Ishikawa (cell line): Measurements from ENCODE around the gene KCNN3.

Source experiments
- CEBPB ChIP-seq: IDR thresholded peaks from 2 replicates; pipeline ENCODE4 v1.6.1; 2012
- CREB1 ChIP-seq: IDR thresholded peaks from 2 replicates; pipeline ENCODE4 v1.6.1; 2012; ENCODE audit warnings: low read depth
- EGR1 ChIP-seq: IDR thresholded peaks from 2 replicates; pipeline ENCODE4 v1.6.1; 2012
- MAX ChIP-seq: IDR thresholded peaks from 2 replicates; pipeline ENCODE4 v1.6.1; 2012
- REST ChIP-seq: IDR thresholded peaks from 2 replicates; pipeline ENCODE4 v1.6.1; 2012; ENCODE audit warnings: low read depth, mild to moderate bottlenecking
- TAF1 ChIP-seq: IDR thresholded peaks from 2 replicates; pipeline ENCODE4 v1.6.1; 2012; ENCODE audit warnings: low read depth, mild to moderate bottlenecking
- YY1 ChIP-seq: IDR thresholded peaks from 2 replicates; pipeline ENCODE4 v1.6.1; 2012; ENCODE audit warnings: low read depth

DNA sequence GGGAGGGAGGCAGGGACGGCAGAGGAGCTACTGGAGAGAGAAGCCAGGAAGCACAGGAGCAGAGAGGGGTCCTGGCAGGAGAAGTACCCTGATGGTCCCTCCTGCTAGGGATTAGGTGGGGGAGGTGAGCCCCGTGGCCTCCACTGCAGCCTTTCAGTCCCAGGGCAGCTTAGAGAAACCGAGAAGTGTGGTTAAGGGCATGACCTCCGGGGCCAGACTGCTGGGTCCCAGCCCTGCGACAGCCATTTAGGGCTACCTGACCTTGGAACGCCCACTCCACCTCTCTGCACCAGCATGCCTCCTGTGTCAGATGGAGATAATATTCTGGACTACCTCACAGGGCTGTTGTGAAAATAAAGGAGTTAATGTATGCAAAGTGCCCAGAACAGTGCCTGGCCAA lies 47.4 kb downstream of the KCNN3 start:
- no peak for TF ChIP-seq EGR1
- no peak for TF ChIP-seq CREB1
- TF ChIP-seq MAX = no peak
- TF ChIP-seq CEBPB = no peak
- TF ChIP-seq TAF1 = no peak
- no peak for TF ChIP-seq REST
- TF ChIP-seq YY1 = no peak
